HepG2 (cell line): Measurements from ENCODE around the gene ETFB.

ENCODE experiments used
- CEBPB ChIP-seq: IDR thresholded peaks from 2 replicates; pipeline ENCODE4 v1.6.1; 2011; ENCODE audit warnings: low read depth, low read length, improper control_type of control experiment, borderline replicate concordance
- CTCF ChIP-seq: sonication (generic); formaldehyde crosslinking; IDR thresholded peaks from 2 replicates; pipeline ENCODE4 v1.5.0; 2020; ENCODE audit warnings: mild to moderate bottlenecking, missing genetic modification reagents, moderate library complexity
- ELF1 ChIP-seq: sonication (generic); formaldehyde crosslinking; IDR thresholded peaks from 2 replicates; pipeline ENCODE4 v1.4.0; 2020; ENCODE audit warnings: missing genetic modification reagents
- EP300 ChIP-seq, 3 experiments: sonication (generic) in 1 of 3; formaldehyde crosslinking in 1 of 3; IDR thresholded peaks; 2 replicates each; pipeline versions ENCODE4 v1.5.1 to v1.6.1; 2011 to 2020; ENCODE audit warnings: low read depth in 2 of 3, low read length in 2 of 3, borderline replicate concordance in 1 of 3, improper control_type of control experiment in 1 of 3, mild to moderate bottlenecking in 1 of 3, missing genetic modification reagents in 1 of 3, moderate library complexity in 1 of 3
- GMEB1 ChIP-seq: sonication (generic); formaldehyde crosslinking; IDR thresholded peaks from 2 replicates; pipeline ENCODE4 v1.5.1; 2020; ENCODE audit warnings: missing genetic modification reagents, mild to moderate bottlenecking, borderline replicate concordance
- NR2F6 ChIP-seq, 2 experiments: IDR thresholded peaks; 2 replicates each; pipeline ENCODE4 v1.6.1; 2016; ENCODE audit warnings: antibody characterized with exemption in 1 of 2, mild to moderate bottlenecking in 1 of 2
- POLR2A ChIP-seq, 2 experiments: IDR thresholded peaks; 2 replicates each; pipeline ENCODE4 v1.6.1; 2011; ENCODE audit warnings: low read depth in 2 of 2, low read length in 2 of 2, mild to moderate bottlenecking in 1 of 2, moderate library complexity in 1 of 2; ENCODE audit not compliant: insufficient read depth in 1 of 2
- POLR2AphosphoS5 ChIP-seq: IDR thresholded peaks from 2 replicates; pipeline ENCODE4 v1.6.1; 2012; ENCODE audit warnings: low read depth, low read length
- RNF2 ChIP-seq: fragments of 450-650 bp; conservative IDR thresholded peaks from 2 replicates; pipeline ENCODE4 v1.6.1; 2016; ENCODE audit warnings: low read depth
- SMC3 ChIP-seq: IDR thresholded peaks from 2 replicates; pipeline ENCODE4 v1.6.1; 2011; ENCODE audit warnings: low read length, improper control_type of control experiment
- ZNF225 ChIP-seq: sonication (generic); formaldehyde crosslinking; IDR thresholded peaks from 2 replicates; pipeline ENCODE4 v1.4.0; 2020; ENCODE audit warnings: mild to moderate bottlenecking, missing genetic modification reagents

GRCh38 chr19:51317376-51317775, 48.8 kb downstream of the ETFB start:
- TF ChIP-seq ELF1 (CRISPR knock-in tag), result no peak
- no peak for TF ChIP-seq GMEB1 (CRISPR knock-in tag)
- no peak for TF ChIP-seq CTCF (CRISPR knock-in tag)
- TF ChIP-seq NR2F6 (IDR thresholded peaks at IDR 0.05), result no peak
- TF ChIP-seq NR2F6 (CRISPR knock-in tag; IDR thresholded peaks at IDR 0.05), result no peak
- no peak for TF ChIP-seq SMC3
- no peak for TF ChIP-seq EP300 (IDR thresholded peaks at IDR 0.05; ENCODE audit: low read depth in 2 of 2, low read length in 2 of 2)
- TF ChIP-seq EP300 (CRISPR knock-in tag; IDR thresholded peaks at IDR 0.05; ENCODE audit: borderline replicate concordance), result no peak
- no peak for TF ChIP-seq RNF2
- TF ChIP-seq CEBPB, result no peak
- no peak for TF ChIP-seq POLR2AphosphoS5
- no peak for TF ChIP-seq ZNF225 (CRISPR knock-in tag)
- TF ChIP-seq POLR2A (IDR thresholded peaks at IDR 0.05; ENCODE audit: insufficient read depth in 1 of 2, low read depth in 2 of 2, low read length in 2 of 2), result no peak
